Duodenal mucosa (tissue), 2 donors: ENCODE data around the gene SIGLECL1.

Source experiments
- H3K27ac ChIP-seq: one replicate; pipeline ENCODE4 v1.7.0; 2013; ENCODE audit warnings: low read depth, low read length
- H3K27me3 ChIP-seq, 2 donors: one replicate each; pipeline ENCODE4 v1.7.0; 2013; ENCODE audit warnings: low read length in 2 of 2, control low read depth in 1 of 2; ENCODE audit not compliant: insufficient read depth in 2 of 2, control insufficient read depth in 1 of 2
- H3K36me3 ChIP-seq, 2 donors: one replicate each; pipeline ENCODE4 v1.7.0; 2013; ENCODE audit warnings: low read length in 2 of 2, control low read depth in 1 of 2; ENCODE audit not compliant: insufficient read depth in 2 of 2, control insufficient read depth in 1 of 2
- H3K4me1 ChIP-seq, 2 donors: one replicate each; pipeline ENCODE4 v1.7.0; 2013; ENCODE audit warnings: low read length in 2 of 2, control low read depth in 1 of 2; ENCODE audit not compliant: insufficient read depth in 2 of 2, control insufficient read depth in 1 of 2
- H3K4me3 ChIP-seq, 2 donors: one replicate each; pipeline ENCODE4 v1.7.0; 2013; ENCODE audit warnings: low read length in 2 of 2, low read depth in 1 of 2
- H3K9ac ChIP-seq, 2 donors: one replicate each; pipeline ENCODE4 v1.7.0; 2013; ENCODE audit warnings: low read length in 2 of 2, low read depth in 1 of 2
- H3K9me3 ChIP-seq, 2 donors: one replicate each; pipeline ENCODE4 v1.7.0; 2013; ENCODE audit warnings: low read length in 2 of 2, control low read depth in 1 of 2; ENCODE audit not compliant: control insufficient read depth in 1 of 2

The SIGLECL1 gene

GRCh38 chr19:51272183-51272810 lies 21.4 kb downstream of the SIGLECL1 start:
- Histone ChIP-seq H3K4me1 (no peaks in the 10 kb centered on the region), H3K4me3 (no peak overlapping the region), H3K36me3 (no peaks in the 10 kb centered on the region), H3K27ac (no peak overlapping the region), H3K9ac (no peak overlapping the region), H3K9me3 (no peaks in the 10 kb centered on the region), H3K27me3 (no peaks in the 10 kb centered on the region)

- H3K36me3 ChIP-seq, result no peaks in the 10 kb centered on the region
- H3K4me3 ChIP-seq, result no peak overlapping the region
- no peak overlapping the region for H3K9ac ChIP-seq
- H3K27ac ChIP-seq, result no peak overlapping the region
- no peaks in the 10 kb centered on the region for H3K4me1 ChIP-seq
- no peaks in the 10 kb centered on the region for H3K27me3 ChIP-seq
- H3K9me3 ChIP-seq, result no peaks in the 10 kb centered on the region
Measured at GRCh38 chr19:51274049-51274770, 23.3 kb downstream of the SIGLECL1 start.

GRCh38 chr19:51277112-51277511 lies 26.2 kb downstream of the SIGLECL1 start:
- Histone ChIP-seq H3K36me3 (no peaks in the 10 kb centered on the region), H3K27ac (no peak overlapping the region), H3K4me1 (no peaks in the 10 kb centered on the region), H3K9me3 (no peaks in the 10 kb centered on the region), H3K27me3 (no peaks in the 10 kb centered on the region), H3K4me3 (no peak overlapping the region), H3K9ac (no peak overlapping the region)

GRCh38 chr19:51282335-51282734 lies 31.5 kb downstream of the SIGLECL1 start:
- H3K4me3 ChIP-seq, result no peak overlapping the region
- no peaks in the 10 kb centered on the region for H3K27me3 ChIP-seq
- H3K36me3 ChIP-seq, result no peaks in the 10 kb centered on the region
- H3K9me3 ChIP-seq, result no peaks in the 10 kb centered on the region
- no peaks in the 10 kb centered on the region for H3K4me1 ChIP-seq
- no peak overlapping the region for H3K27ac ChIP-seq
- H3K9ac ChIP-seq, result no peak overlapping the region

GRCh38 chr19:51285682-51286081 lies 34.8 kb downstream of the SIGLECL1 start:
- Histone ChIP-seq H3K27ac (no peak overlapping the region), H3K4me1 (no peaks in the 10 kb centered on the region), H3K9ac (no peak overlapping the region), H3K27me3 (no peaks in the 10 kb centered on the region), H3K36me3 (no peaks in the 10 kb centered on the region), H3K4me3 (no peak overlapping the region), H3K9me3 (no peaks in the 10 kb centered on the region)

- no peaks in the 10 kb centered on the region for H3K9me3 ChIP-seq
- H3K27me3 ChIP-seq, result no peaks in the 10 kb centered on the region
- no peaks in the 10 kb centered on the region for H3K36me3 ChIP-seq
- no peak overlapping the region for H3K9ac ChIP-seq
- H3K4me1 ChIP-seq, result no peaks in the 10 kb centered on the region
- no peak overlapping the region for H3K27ac ChIP-seq
- H3K4me3 ChIP-seq, result no peak overlapping the region
Measured at GRCh38 chr19:51289635-51290034, 38.8 kb downstream of the SIGLECL1 start.

GRCh38 chr19:51292971-51293370 lies 42.1 kb downstream of the SIGLECL1 start:
- no peaks in the 10 kb centered on the region for H3K9me3 ChIP-seq
- H3K36me3 ChIP-seq, result no peaks in the 10 kb centered on the region
- no peak overlapping the region for H3K9ac ChIP-seq
- no peaks in the 10 kb centered on the region for H3K4me1 ChIP-seq
- peaks cover 0 to 5% of the 10 kb centered on the region in 2 donors for H3K27me3 ChIP-seq
- no peak overlapping the region for H3K27ac ChIP-seq
- no peak overlapping the region for H3K4me3 ChIP-seq

- H3K9ac ChIP-seq, result no peak overlapping the region
- H3K4me1 ChIP-seq, result no peaks in the 10 kb centered on the region
- H3K4me3 ChIP-seq, result no peak overlapping the region
- no peaks in the 10 kb centered on the region for H3K36me3 ChIP-seq
- no peak overlapping the region for H3K27ac ChIP-seq
- H3K9me3 ChIP-seq, result no peaks in the 10 kb centered on the region
- peaks cover 0 to 5% of the 10 kb centered on the region in 2 donors for H3K27me3 ChIP-seq
Measured at GRCh38 chr19:51293571-51294210, 42.8 kb downstream of the SIGLECL1 start.

GRCh38 chr19:51294211-51294976 lies 43.5 kb downstream of the SIGLECL1 start:
- peaks cover 0 to 5% of the 10 kb centered on the region in 2 donors for H3K27me3 ChIP-seq
- no peaks in the 10 kb centered on the region for H3K36me3 ChIP-seq
- H3K9ac ChIP-seq, result no peak overlapping the region
- no peaks in the 10 kb centered on the region for H3K4me1 ChIP-seq
- no peak overlapping the region for H3K4me3 ChIP-seq
- H3K9me3 ChIP-seq, result no peaks in the 10 kb centered on the region
- H3K27ac ChIP-seq, result no peak overlapping the region

- no peaks in the 10 kb centered on the region for H3K4me1 ChIP-seq
- H3K27ac ChIP-seq, result no peak overlapping the region
- peaks cover 0 to 5% of the 10 kb centered on the region in 2 donors for H3K27me3 ChIP-seq
Measured at GRCh38 chr19:51294977-51295375, 44.1 kb downstream of the SIGLECL1 start.

More at GRCh38 chr19:51294977-51295375, 44.1 kb downstream of the SIGLECL1 start:
- no peak overlapping the region for H3K9ac ChIP-seq
- no peaks in the 10 kb centered on the region for H3K9me3 ChIP-seq
- no peak overlapping the region for H3K4me3 ChIP-seq
- no peaks in the 10 kb centered on the region for H3K36me3 ChIP-seq
